H1 (cell line): ENCODE data around the gene SERINC5. TPM values are rescaled to one million over a fixed set of nuclear protein-coding genes. Genes with fewer than 3 reads are reported as not detected.

ENCODE experiments used
- CTCF ChIA-PET: fragments of 300-600 bp; sonication (Branson Sonifier 250); formaldehyde crosslinking; loops from one replicate; lab custom pipeline; 2021; ENCODE audit not compliant: partially characterized antibody; lab: Charles Lee
- POLR2A ChIA-PET: fragments of 300-600 bp; sonication (Branson Sonifier 250); formaldehyde crosslinking; loops from one replicate; lab custom pipeline; 2021; ENCODE audit warnings: inconsistent platforms; ENCODE audit not compliant: partially characterized antibody; lab: Charles Lee
- DNase-seq, 2 experiments: peaks; one replicate each; pipeline versions ENCODE4 v3.0.0 to v3.0.0-alpha.2; 2010 to 2022; ENCODE audit warnings: low spot score in 2 of 2, low read depth in 1 of 2, mixed read lengths in 1 of 2
- FAIRE-seq: peaks from 2 replicates; lab custom pipeline; 2011; peaks lifted over from hg19 to GRCh38; lab: Jason Lieb, UNC
- H2AFZ ChIP-seq: 2 replicates; pipeline ENCODE4 v1.8.1; 2012; ENCODE audit warnings: low read length, inconsistent platforms
- H2AK5ac ChIP-seq: 2 replicates; pipeline ENCODE4 v1.6.1; 2013; ENCODE audit warnings: low read depth, low read length
- H2BK120ac ChIP-seq: replicated peaks from 2 replicates; pipeline ENCODE3; 2013; ENCODE audit warnings: low read depth, low read length, inconsistent platforms
- H2BK12ac ChIP-seq: 2 replicates; pipeline ENCODE4 v1.6.1; 2013; ENCODE audit warnings: low read depth, low read length
- H2BK15ac ChIP-seq: 2 replicates; pipeline ENCODE4 v1.6.1; 2013; ENCODE audit warnings: low read length
- H2BK20ac ChIP-seq: 2 replicates; pipeline ENCODE4 v1.6.1; 2013; ENCODE audit warnings: low read length
- H2BK5ac ChIP-seq: 2 replicates; pipeline ENCODE4 v1.6.1; 2013; ENCODE audit warnings: low read depth, low read length
- H3K14ac ChIP-seq: 2 replicates; pipeline ENCODE4 v1.6.1; 2013; ENCODE audit warnings: inconsistent platforms; ENCODE audit not compliant: insufficient read length
- H3K18ac ChIP-seq: 2 replicates; pipeline ENCODE4 v1.6.1; 2013; ENCODE audit warnings: low read length; ENCODE audit errors: extremely low read depth
- H3K23ac ChIP-seq: 2 replicates; pipeline ENCODE4 v1.6.1; 2013; ENCODE audit warnings: inconsistent platforms; ENCODE audit not compliant: insufficient read length
- H3K23me2 ChIP-seq: 2 replicates; pipeline ENCODE4 v1.6.1; 2013; ENCODE audit warnings: low read depth, low read length
- H3K27ac ChIP-seq: 2 replicates; pipeline ENCODE4 v1.6.1; 2011; ENCODE audit warnings: low read depth, low read length, inconsistent platforms
- H3K27me3 ChIP-seq, 4 experiments: replicated peaks in 1 of 4; 1 replicate in 1 of 4; 2 replicates in 3 of 4; pipeline versions ENCODE4 v1.6.1 to v1.8.1; 2011 to 2013; ENCODE audit warnings: low read length in 3 of 4, mild to moderate bottlenecking in 3 of 4, inconsistent platforms in 2 of 4, mixed read lengths in 2 of 4, moderate library complexity in 1 of 4; ENCODE audit not compliant: control insufficient read depth in 3 of 4, insufficient read depth in 3 of 4; ENCODE audit errors: extremely low read depth in 1 of 4
- H3K36me3 ChIP-seq, 4 experiments: 2 replicates each; pipeline versions ENCODE4 v1.6.1 to v1.8.1; 2011 to 2013; ENCODE audit warnings: mild to moderate bottlenecking in 4 of 4, low read length in 3 of 4, moderate library complexity in 2 of 4, control low read depth in 1 of 4, inconsistent platforms in 1 of 4; ENCODE audit not compliant: insufficient read depth in 4 of 4, control insufficient read depth in 2 of 4
- H3K4ac ChIP-seq: replicated peaks from 2 replicates; pipeline ENCODE3; 2013; ENCODE audit warnings: low read length, low read depth, mixed read lengths, inconsistent platforms; ENCODE audit not compliant: insufficient read length
- H3K4me1 ChIP-seq, 4 experiments: replicated peaks in 1 of 4; 1 replicate in 1 of 4; 2 replicates in 3 of 4; pipeline versions ENCODE4 v1.6.1 to v1.8.1; 2011 to 2013; ENCODE audit warnings: low read length in 3 of 4, inconsistent platforms in 2 of 4, mixed read lengths in 1 of 4; ENCODE audit not compliant: insufficient read depth in 4 of 4, control insufficient read depth in 3 of 4
- H3K4me2 ChIP-seq, 2 experiments: 2 replicates each; pipeline versions ENCODE4 v1.6.1 to v1.8.1; 2011 to 2013; ENCODE audit warnings: low read depth in 2 of 2, low read length in 2 of 2, control low read depth in 1 of 2, inconsistent platforms in 1 of 2, mild to moderate bottlenecking in 1 of 2; ENCODE audit not compliant: insufficient read depth in 1 of 2
- H3K4me3 ChIP-seq, 4 experiments: fragments of 200-600, 300-600 bp in 1 of 4; sonication (generic), shearing (Covaris generic), sonication (Bioruptor Twin) in 1 of 4; 2 replicates each; pipeline versions ENCODE4 v1.5.1 to v1.8.1; 2011 to 2016; ENCODE audit warnings: low read length in 4 of 4, low read depth in 3 of 4, control low read depth in 2 of 4, inconsistent platforms in 2 of 4, mild to moderate bottlenecking in 2 of 4, mixed read lengths in 1 of 4, moderate library complexity in 1 of 4; ENCODE audit not compliant: insufficient read depth in 2 of 4; ENCODE audit errors: extremely low read depth in 1 of 4
- H3K56ac ChIP-seq: replicated peaks from 2 replicates; pipeline ENCODE3; 2013; ENCODE audit warnings: low read depth, mild to moderate bottlenecking, mixed read lengths, low read length, inconsistent platforms; ENCODE audit not compliant: insufficient read length
- H3K79me1 ChIP-seq: 2 replicates; pipeline ENCODE4 v1.6.1; 2013; ENCODE audit warnings: low read depth, low read length, control low read depth
- H3K79me2 ChIP-seq, 2 experiments: 2 replicates each; pipeline versions ENCODE4 v1.6.1 to v1.8.1; 2012 to 2013; ENCODE audit warnings: low read length in 2 of 2, mild to moderate bottlenecking in 2 of 2, inconsistent platforms in 1 of 2; ENCODE audit not compliant: insufficient read depth in 2 of 2, control insufficient read depth in 1 of 2
- H3K9ac ChIP-seq, 4 experiments: replicated peaks in 1 of 4; 1 replicate in 1 of 4; 2 replicates in 3 of 4; pipeline versions ENCODE4 v1.6.1 to v1.8.1; 2011 to 2013; ENCODE audit warnings: low read depth in 3 of 4, low read length in 3 of 4, control low read depth in 2 of 4, mild to moderate bottlenecking in 2 of 4, moderate library complexity in 2 of 4, inconsistent platforms in 1 of 4; ENCODE audit errors: extremely low read depth in 1 of 4
- H3K9me3 ChIP-seq, 2 experiments: 2 replicates each; pipeline versions ENCODE4 v1.6.1 to v1.8.1; 2012 to 2013; ENCODE audit warnings: mild to moderate bottlenecking in 2 of 2, moderate library complexity in 2 of 2, control low read depth in 1 of 2, inconsistent platforms in 1 of 2, low read depth in 1 of 2, low read length in 1 of 2, mixed read lengths in 1 of 2; ENCODE audit not compliant: insufficient read depth in 2 of 2
- H4K20me1 ChIP-seq, 2 experiments: replicated peaks in 1 of 2; 2 replicates each; pipeline versions ENCODE3 to v1.8.1; 2011 to 2013; ENCODE audit warnings: inconsistent platforms in 2 of 2, low read length in 2 of 2, mild to moderate bottlenecking in 1 of 2; ENCODE audit not compliant: insufficient read depth in 2 of 2, control insufficient read depth in 1 of 2
- H4K5ac ChIP-seq: 2 replicates; pipeline ENCODE4 v1.6.1; 2013; ENCODE audit warnings: low read length, low read depth, mixed read lengths, inconsistent platforms; ENCODE audit not compliant: insufficient read length
- H4K8ac ChIP-seq: 2 replicates; pipeline ENCODE4 v1.8.0; 2013; ENCODE audit warnings: mild to moderate bottlenecking, moderate library complexity, low read length, inconsistent platforms; ENCODE audit not compliant: insufficient read depth; ENCODE audit errors: extremely low read depth
- H4K91ac ChIP-seq: replicated peaks from 2 replicates; pipeline ENCODE3; 2013; ENCODE audit warnings: low read length, mixed read lengths, inconsistent platforms; ENCODE audit not compliant: insufficient read length
- CBX8 ChIP-seq: fragments of 300-800, 300-1000 bp; sonication (generic); IDR thresholded peaks from 2 replicates; pipeline ENCODE4 v1.7.1; 2016; ENCODE audit warnings: low read depth, low read length, borderline replicate concordance
- CHD2 ChIP-seq: IDR thresholded peaks from 2 replicates; pipeline ENCODE4 v1.6.1; 2012; ENCODE audit warnings: low read length, improper control_type of control experiment
- EZH2 ChIP-seq: fragments of 200-600 bp; sonication (generic); IDR thresholded peaks from 2 replicates; pipeline ENCODE4 v1.7.1; 2012; ENCODE audit warnings: low read depth, mild to moderate bottlenecking, moderate library complexity, low read length, inconsistent platforms; ENCODE audit not compliant: severe bottlenecking
- POLR2A ChIP-seq, 2 experiments: IDR thresholded peaks; 1 replicate in 1 of 2; 2 replicates in 1 of 2; pipeline ENCODE4 v1.6.1; 2011; ENCODE audit warnings: low read depth in 2 of 2, low read length in 2 of 2, mild to moderate bottlenecking in 2 of 2; ENCODE audit errors: control extremely low read depth in 1 of 2
- TBP ChIP-seq: IDR thresholded peaks from 2 replicates; pipeline ENCODE4 v1.6.1; 2011; ENCODE audit warnings: low read depth, low read length, improper control_type of control experiment
- WGBS, 2 experiments: shearing (Covaris generic) in 1 of 2; methylation state at CpG; one replicate each; pipeline versions ENCODE4 v1.1.6 to v1.1.7; 2013 to 2015; ENCODE audit warnings: low lambda C conversion rate in 2 of 2, mixed read lengths in 2 of 2, inconsistent platforms in 1 of 2, low coverage in 1 of 2, missing lambda C conversion rate in 1 of 2; ENCODE audit not compliant: insufficient replicate concordance in 2 of 2, insufficient coverage in 1 of 2, insufficient read length in 1 of 2; ENCODE audit errors: extremely low coverage in 1 of 2, missing lambda C conversion rate in 1 of 2; 5-methylcytosine and 5-hydroxymethylcytosine counted together
- polyA plus RNA-seq, 7 experiments: library from polyadenylated mRNA; depleted of rRNA in 3 of 7; stranded (reverse) in 5 of 7; unstranded in 2 of 7; fragments of >200 nt in 5 of 7; fragments of 200-250 nt in 2 of 7; gene quantifications; 1 replicate in 5 of 7; 2 replicates in 1 of 7; 4 replicates in 1 of 7; pipeline versions ENCODE4 v1.2.1 to v1.2.3, GENCODE V29; 2011 to 2013; ENCODE audit warnings: missing spikeins in 2 of 7, mixed read lengths in 2 of 7
- total RNA-seq: library from RNA; stranded (reverse); fragmentation: NEBNext Ultra II Directional; extraction: Animal tissue kit (Norgen Biotek cat#: 25700); gene quantifications from 2 replicates; pipeline ENCODE4 v1.2.1, GENCODE V29; 2021
- TF ChIP-seq, protein P1 (sequence below): IDR thresholded peaks from 2 replicates; pipeline ENCODE4 v1.6.1; 2012; ENCODE audit warnings: inconsistent platforms

The SERINC5 gene
- total and polyA plus RNA-seq, 2 of the 8 experiments (the other 6 are each of a cell fraction or from before 2014, with no cell fraction given), result 32.2 to 149 TPM

DNA sequence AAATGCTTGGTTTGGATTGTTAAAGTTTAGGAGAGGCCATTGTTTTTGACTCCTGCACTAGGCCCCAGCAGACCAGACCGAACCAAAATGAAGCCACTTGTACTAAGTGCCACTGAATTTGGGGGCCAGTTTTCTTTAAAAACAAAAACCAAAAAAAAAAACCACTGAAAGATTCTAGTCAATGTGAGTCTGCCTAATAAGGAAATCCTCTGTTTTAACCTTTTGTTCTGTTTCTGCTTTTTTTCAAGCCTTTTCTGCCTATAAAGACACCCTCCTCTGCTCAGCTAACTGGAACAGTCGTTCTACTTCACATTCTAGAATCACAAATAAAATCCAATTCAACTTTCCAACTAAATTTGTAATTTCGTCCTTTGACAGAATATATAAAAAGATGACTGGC lies 64.9 kb downstream of the SERINC5 start:
- peaks cover 0 to 3% (median 0%) of the 10 kb centered on the region in 4 experiments; a peak in 1 of 8 replicates for H3K36me3 ChIP-seq
- H3K4me1 ChIP-seq, result peaks cover 16 to 48% (median 26%) of the 10 kb centered on the region in 4 experiments
- no peak overlapping the region for H3K27ac ChIP-seq
- no peak overlapping the region for H3K23ac ChIP-seq
- ChIA-PET POLR2A (interaction anchor here (0.7 to 1.5 kb wide), 2 partner anchors 19 to 64 kb away, joined by 3 to 4 read pairs; no protein-coding TSS in a partner anchor), CTCF (no interaction called here)
- peaks cover 2% of the 10 kb centered on the region in 2 experiments for H4K20me1 ChIP-seq
- FAIRE-seq (no peak), DNase-seq (no peak)
- no peaks in the 10 kb centered on the region for H3K9me3 ChIP-seq
- H2BK15ac ChIP-seq, result no peak overlapping the region
- no peak overlapping the region for H3K14ac ChIP-seq
- WGBS, 2 experiments, result 92% methylated on average over 3 of the region's 3 CpGs; no CpG with 5 or more reads in 1 of the 2 experiments
- no peak overlapping the region for H2AFZ ChIP-seq
- no peak overlapping the region for H2BK5ac ChIP-seq
- H2BK12ac ChIP-seq, result no peak overlapping the region
- no peak overlapping the region for H4K91ac ChIP-seq
- H4K5ac ChIP-seq, result no peak overlapping the region
- peaks cover 9% of the 10 kb centered on the region for H3K79me1 ChIP-seq
- H3K9ac ChIP-seq, result no peak overlapping the region
- H3K23me2 ChIP-seq, result no peaks in the 10 kb centered on the region
- no peak overlapping the region for H2AK5ac ChIP-seq
- H3K27me3 ChIP-seq, result no peaks in the 10 kb centered on the region
- H3K4ac ChIP-seq, result no peak overlapping the region
- no peak overlapping the region for H4K8ac ChIP-seq
- H3K18ac ChIP-seq, result no peak overlapping the region
- peaks cover 0 to 84% of the 10 kb centered on the region in 2 experiments; a peak in 3 of 4 replicates for H3K79me2 ChIP-seq
- no peak overlapping the region for H3K56ac ChIP-seq
- no peak overlapping the region for H2BK120ac ChIP-seq
- no peak overlapping the region for H2BK20ac ChIP-seq
- no peak overlapping the region for H3K4me3 ChIP-seq
- no peak overlapping the region; a peak in 1 of 4 replicates for H3K4me2 ChIP-seq
- TF ChIP-seq EZH2 (no peak), CHD2 (no peak), TBP (no peak), POLR2A (IDR thresholded peaks at IDR 0.05; ENCODE audit: control extremely low read depth in 1 of 2, low read depth in 2 of 2, low read length in 2 of 2) (no peak), CBX8 (no peak)
- TF ChIP-seq, protein P1, sequence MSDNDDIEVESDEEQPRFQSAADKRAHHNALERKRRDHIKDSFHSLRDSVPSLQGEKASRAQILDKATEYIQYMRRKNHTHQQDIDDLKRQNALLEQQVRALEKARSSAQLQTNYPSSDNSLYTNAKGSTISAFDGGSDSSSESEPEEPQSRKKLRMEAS, result no peak
